KG1 (cell line): Measurements from ENCODE around the gene SAMHD1.
"Not testable (repeated sequence)": the region's sequence is repeated elsewhere in the genome, so short reads cannot be mapped to it uniquely, and the experiment has no call there.

Experiments used
- DNase-seq: peaks from one replicate; lab custom pipeline; 2025; lab: John Stamatoyannopoulos, UW

The SAMHD1 gene

GRCh38 chr20:36951198-36951978 is at the start of gene SAMHD1:
SAMHD1 (minus strand) TSS chr20:36951708; CDS start chr20:36951643, 65 bp downstream.
- DNase-seq = peak; percentile 36

- not testable (repeated sequence) for DNase-seq
These were observed 48.7 kb upstream of the SAMHD1 start for GRCh38 chr20:37000171-37000570.

DNA sequence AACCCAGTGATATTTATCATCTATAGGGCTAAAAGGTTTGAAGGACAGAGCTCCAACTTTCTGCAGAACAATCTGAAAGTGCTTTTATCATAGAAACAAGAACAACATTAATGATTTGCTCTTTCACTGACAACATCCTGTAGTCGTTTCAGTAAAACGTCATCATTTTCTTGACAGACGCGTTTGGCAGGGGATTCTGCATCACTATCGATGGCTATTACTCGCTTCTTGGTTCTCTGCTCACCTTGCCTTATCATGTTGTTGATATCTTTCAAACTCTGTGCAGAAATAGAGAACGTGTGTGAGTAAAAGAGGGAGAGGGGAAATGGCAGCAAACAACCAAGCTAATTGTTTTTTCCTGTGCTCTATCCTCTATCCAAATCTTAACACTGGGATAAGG is 47.1 kb upstream of the SAMHD1 start:
- no peak for DNase-seq

- no peak for DNase-seq
These were observed 45.6 kb upstream of the SAMHD1 start for GRCh38 chr20:36997121-36997520.

- not testable (repeated sequence) for DNase-seq
These were observed 42.7 kb upstream of the SAMHD1 start for GRCh38 chr20:36994221-36994620.

DNA sequence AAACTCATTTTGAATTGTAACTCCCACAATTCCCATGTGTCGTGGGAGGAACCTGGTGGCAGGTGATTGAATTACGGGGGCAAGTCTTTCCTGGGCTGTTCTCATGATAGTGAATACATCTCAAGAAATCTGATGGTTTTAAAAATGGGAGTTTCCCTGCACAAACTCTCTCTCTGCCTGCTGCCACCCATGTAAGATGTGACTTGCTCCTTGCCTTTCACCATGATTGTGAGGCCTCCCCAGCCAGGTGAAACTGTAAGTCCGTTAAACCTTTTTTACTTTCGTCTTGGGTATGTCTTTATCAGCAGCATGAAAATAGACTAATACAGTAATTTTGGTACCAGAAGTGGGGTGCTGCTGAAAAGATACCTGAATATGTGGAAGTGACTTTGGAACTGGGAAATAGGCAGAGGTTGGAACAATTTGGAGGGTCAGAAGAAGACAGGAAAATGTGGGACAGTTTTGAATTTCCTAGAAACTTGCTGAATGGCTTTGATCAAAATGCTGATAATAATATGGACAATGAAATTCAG is 41.4 kb upstream of the SAMHD1 start:
- DNase-seq = no peak

- no peak for DNase-seq
These were observed 40.2 kb upstream of the SAMHD1 start for GRCh38 chr20:36991703-36992102.

DNA sequence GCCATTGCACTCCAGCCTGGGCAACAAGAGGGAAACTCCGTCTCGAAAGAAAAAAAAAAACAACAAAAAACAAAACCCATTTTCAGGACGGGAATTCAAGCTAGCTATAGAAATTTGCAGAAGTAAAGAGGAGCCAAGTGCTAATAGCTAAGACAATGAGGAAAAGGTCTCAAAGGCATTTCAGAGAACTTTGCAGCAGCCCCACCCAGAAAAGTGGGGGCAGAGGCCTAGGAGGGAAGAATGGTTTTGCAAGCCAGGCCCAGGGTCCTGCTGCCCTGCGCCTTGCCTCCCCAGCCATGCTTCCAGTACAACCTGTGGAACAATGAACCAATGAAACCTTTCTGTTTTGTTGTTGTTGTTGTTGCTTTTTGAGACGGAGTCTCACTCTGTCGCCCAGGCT is 38.3 kb upstream of the SAMHD1 start:
- no peak for DNase-seq

DNA sequence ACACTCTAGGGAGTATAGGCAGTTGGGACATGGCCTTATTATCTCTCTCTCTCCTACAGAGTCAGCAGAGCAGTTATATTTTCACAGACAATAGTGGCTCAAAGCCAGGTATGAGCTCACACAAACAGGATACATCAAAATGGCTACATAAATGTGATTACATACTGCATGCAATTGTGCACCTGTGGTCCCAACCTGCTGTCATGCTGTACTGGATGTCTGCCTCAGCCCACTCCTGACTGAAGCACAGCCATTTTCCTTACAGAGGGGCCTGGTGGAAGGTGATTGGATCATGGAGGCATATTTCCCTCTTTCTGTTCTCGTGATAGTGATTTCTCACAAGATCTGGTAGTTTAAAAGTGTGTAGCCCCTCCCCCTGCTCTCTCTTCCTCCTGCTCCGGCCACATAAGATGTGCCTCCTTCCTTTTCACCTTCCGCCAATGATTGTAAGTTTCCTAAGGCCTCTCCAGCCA is 37.0 kb upstream of the SAMHD1 start:
- DNase-seq = no peak

DNA sequence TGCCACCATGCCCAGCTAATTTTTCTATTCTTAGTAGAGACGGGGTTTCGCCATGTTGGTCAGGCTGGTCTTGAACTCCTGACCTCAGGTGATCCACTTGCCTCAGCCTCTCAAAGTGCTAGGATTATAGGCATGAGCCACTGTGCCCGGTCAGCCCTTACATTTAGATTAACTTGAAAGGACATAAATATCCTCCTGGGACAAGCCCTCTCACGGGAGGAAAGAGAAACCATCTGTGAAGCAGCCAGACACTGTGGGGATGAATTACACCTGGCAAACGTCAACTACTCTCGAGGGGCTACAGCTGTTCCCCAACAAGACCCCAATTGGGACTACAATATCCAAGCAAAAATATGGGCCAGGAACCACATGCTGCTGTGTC is 32.7 kb upstream of the SAMHD1 start:
- DNase-seq = no peak

GRCh38 chr20:36975099-36975818 is 23.8 kb upstream of the SAMHD1 start:
- no peak for DNase-seq

- no peak for DNase-seq
These were observed 23.2 kb upstream of the SAMHD1 start for GRCh38 chr20:36974660-36975059.

DNA sequence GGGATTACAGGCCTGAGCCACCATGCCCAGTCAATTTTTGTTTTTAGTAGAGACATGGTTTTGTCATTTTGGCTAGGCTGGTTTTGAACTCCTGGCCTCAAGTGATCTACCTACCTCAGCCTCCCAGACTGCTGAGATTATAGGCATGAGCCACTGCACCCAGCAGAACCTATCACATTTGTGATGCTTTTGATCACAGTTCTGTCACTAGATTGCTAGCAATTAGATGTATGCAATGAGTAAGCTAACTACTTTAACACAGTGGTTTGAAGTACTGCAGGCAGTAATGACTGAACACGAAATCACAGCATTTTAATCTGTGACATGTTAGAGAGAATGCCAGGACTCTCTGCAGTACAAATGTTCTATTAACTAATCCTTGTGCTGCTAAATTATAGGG is 19.6 kb upstream of the SAMHD1 start:
- DNase-seq = no peak

GRCh38 chr20:36969478-36970186 is 18.1 kb upstream of the SAMHD1 start:
- DNase-seq = no peak

GRCh38 chr20:36969051-36969450 is 17.5 kb upstream of the SAMHD1 start:
- no peak for DNase-seq

DNA sequence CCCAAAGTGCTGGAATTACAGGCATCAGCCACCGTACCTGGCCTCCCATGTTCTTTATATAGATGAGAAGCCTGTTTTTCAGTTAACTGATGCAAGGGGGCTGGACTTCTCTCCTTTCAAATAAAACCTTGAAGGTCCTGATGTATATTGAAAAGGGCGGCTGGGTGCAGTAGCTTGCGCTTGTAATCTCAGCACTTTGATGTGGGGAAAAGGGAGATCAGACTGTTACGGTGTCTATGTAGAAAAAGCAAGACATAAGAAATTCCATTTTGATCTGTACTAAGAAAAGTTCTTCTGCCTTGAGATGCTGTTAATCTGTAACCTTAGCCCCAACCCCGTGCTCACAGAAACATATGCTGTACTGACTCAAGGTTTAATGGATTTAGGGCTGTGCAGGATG is 16.1 kb upstream of the SAMHD1 start:
- no peak for DNase-seq

DNA sequence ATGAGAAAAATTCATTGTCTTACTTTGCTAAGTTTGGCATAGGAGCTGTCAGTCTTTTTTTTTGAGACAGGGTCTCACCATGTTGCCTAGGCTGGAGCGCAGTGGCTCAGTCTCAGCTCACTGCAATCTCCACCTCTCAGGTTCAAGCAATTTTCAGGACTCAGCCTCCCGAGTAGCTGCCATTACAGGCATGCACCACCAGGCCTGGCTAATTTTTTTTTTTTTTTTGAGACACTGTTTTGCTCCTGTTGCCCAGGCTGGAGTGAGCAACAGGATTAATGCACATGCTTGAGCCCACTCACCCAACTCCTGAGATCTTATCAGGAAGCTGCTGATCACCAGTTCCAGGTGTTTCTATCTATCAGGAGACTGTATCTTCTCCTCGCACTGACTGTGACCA is 15.5 kb upstream of the SAMHD1 start:
- DNase-seq = not testable (repeated sequence)

GRCh38 chr20:36962354-36962941 is 10.9 kb upstream of the SAMHD1 start:
- not testable (repeated sequence) for DNase-seq

GRCh38 chr20:36959242-36959641 is 7.7 kb upstream of the SAMHD1 start:
- no peak for DNase-seq

- DNase-seq = no peak
These were observed 6.6 kb upstream of the SAMHD1 start for GRCh38 chr20:36957875-36958667.

DNA sequence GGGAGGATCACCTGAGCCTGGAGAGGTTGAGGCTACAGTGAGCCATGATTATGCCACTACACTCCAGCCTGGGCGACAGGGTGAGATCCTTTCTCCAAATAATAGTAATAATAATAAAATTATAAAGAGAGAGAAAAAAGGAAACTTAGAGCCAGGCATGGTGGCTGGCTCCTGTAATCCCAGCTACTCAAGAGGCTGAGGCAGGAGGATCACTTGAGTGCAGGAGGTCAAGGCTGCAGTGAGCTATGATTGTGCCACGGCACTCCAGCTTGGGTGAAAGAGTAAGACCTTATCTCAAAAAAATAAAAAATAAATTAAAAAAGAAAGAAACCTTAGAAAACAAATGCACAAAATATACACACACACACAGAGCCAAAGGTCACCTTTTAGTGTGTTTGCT is 5.2 kb upstream of the SAMHD1 start:
- no peak for DNase-seq
